Measurements from ENCODE around the gene SIRPB2. TPM values are rescaled to one million over a fixed set of nuclear protein-coding genes. Genes with fewer than 3 reads are reported as not detected.

The SIRPB2 gene
- total and polyA plus RNA-seq, 4 donors = 0.99 to 4.4 (median 2.2) TPM

DNA sequence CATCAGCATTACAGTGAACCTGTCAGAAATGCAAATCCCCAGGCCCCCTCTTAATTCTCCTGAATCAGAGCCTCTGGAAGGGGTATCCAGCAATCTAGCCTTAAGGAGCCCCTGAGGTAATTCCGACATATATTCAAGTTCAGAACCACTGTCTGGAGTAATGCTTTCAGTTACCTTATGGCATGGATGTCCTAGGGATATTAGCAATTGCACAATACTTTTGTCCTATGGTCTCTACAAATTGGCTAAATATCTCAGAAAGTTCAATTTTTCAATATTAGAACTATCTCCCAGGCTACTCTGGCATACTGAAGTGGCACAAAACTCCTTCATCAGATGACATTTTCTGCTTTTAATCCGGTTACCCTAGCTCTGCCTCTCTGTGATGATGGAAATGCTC is 30.9 kb downstream of the SIRPB2 start:
- H3K27me3 ChIP-seq (ENCODE audit: control insufficient read depth in 4 of 4, insufficient read depth in 4 of 4, low read length in 3 of 4) = no peaks in the 10 kb centered on the region
- 95% methylated on average over 2 of the region's 2 CpGs for WGBS
- TF ChIP-seq, protein P1, sequence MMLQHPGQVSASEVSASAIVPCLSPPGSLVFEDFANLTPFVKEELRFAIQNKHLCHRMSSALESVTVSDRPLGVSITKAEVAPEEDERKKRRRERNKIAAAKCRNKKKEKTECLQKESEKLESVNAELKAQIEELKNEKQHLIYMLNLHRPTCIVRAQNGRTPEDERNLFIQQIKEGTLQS (IDR thresholded peaks at IDR 0.05) = no peak
- TF ChIP-seq TAF1 (conservative IDR thresholded peaks at IDR 0.05) (no peak), FOXA2 (IDR thresholded peaks at IDR 0.05) (no peak), HNF4A (conservative IDR thresholded peaks at IDR 0.05) (no peak), JUND (IDR thresholded peaks at IDR 0.05) (no peak), EGR1 (IDR thresholded peaks at IDR 0.05; ENCODE audit: low read depth in 2 of 2) (no peak), GABPA (IDR thresholded peaks at IDR 0.05 in 1 of 2, conservative IDR thresholded peaks at IDR 0.05 in 1 of 2) (no peak), FOXA1 (IDR thresholded peaks at IDR 0.05) (no peak), YY1 (IDR thresholded peaks at IDR 0.05) (no peak), SP1 (IDR thresholded peaks at IDR 0.05) (no peak), RAD21 (IDR thresholded peaks at IDR 0.05) (no peak), HNF4G (IDR thresholded peaks at IDR 0.05) (no peak), NR2F2 (IDR thresholded peaks at IDR 0.05) (no peak)
- TF ChIP-seq, protein P2, sequence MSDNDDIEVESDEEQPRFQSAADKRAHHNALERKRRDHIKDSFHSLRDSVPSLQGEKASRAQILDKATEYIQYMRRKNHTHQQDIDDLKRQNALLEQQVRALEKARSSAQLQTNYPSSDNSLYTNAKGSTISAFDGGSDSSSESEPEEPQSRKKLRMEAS (IDR thresholded peaks at IDR 0.05) = no peak
- TF ChIP-seq, protein P3, sequence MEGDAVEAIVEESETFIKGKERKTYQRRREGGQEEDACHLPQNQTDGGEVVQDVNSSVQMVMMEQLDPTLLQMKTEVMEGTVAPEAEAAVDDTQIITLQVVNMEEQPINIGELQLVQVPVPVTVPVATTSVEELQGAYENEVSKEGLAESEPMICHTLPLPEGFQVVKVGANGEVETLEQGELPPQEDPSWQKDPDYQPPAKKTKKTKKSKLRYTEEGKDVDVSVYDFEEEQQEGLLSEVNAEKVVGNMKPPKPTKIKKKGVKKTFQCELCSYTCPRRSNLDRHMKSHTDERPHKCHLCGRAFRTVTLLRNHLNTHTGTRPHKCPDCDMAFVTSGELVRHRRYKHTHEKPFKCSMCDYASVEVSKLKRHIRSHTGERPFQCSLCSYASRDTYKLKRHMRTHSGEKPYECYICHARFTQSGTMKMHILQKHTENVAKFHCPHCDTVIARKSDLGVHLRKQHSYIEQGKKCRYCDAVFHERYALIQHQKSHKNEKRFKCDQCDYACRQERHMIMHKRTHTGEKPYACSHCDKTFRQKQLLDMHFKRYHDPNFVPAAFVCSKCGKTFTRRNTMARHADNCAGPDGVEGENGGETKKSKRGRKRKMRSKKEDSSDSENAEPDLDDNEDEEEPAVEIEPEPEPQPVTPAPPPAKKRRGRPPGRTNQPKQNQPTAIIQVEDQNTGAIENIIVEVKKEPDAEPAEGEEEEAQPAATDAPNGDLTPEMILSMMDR (IDR thresholded peaks at IDR 0.05; ENCODE audit: low read depth, low read length, missing input control) = no peak
- TF ChIP-seq, protein P4, sequence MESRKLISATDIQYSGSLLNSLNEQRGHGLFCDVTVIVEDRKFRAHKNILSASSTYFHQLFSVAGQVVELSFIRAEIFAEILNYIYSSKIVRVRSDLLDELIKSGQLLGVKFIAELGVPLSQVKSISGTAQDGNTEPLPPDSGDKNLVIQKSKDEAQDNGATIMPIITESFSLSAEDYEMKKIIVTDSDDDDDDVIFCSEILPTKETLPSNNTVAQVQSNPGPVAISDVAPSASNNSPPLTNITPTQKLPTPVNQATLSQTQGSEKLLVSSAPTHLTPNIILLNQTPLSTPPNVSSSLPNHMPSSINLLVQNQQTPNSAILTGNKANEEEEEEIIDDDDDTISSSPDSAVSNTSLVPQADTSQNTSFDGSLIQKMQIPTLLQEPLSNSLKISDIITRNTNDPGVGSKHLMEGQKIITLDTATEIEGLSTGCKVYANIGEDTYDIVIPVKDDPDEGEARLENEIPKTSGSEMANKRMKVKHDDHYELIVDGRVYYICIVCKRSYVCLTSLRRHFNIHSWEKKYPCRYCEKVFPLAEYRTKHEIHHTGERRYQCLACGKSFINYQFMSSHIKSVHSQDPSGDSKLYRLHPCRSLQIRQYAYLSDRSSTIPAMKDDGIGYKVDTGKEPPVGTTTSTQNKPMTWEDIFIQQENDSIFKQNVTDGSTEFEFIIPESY (IDR thresholded peaks at IDR 0.05) = no peak
- TF ChIP-seq, protein P5, sequence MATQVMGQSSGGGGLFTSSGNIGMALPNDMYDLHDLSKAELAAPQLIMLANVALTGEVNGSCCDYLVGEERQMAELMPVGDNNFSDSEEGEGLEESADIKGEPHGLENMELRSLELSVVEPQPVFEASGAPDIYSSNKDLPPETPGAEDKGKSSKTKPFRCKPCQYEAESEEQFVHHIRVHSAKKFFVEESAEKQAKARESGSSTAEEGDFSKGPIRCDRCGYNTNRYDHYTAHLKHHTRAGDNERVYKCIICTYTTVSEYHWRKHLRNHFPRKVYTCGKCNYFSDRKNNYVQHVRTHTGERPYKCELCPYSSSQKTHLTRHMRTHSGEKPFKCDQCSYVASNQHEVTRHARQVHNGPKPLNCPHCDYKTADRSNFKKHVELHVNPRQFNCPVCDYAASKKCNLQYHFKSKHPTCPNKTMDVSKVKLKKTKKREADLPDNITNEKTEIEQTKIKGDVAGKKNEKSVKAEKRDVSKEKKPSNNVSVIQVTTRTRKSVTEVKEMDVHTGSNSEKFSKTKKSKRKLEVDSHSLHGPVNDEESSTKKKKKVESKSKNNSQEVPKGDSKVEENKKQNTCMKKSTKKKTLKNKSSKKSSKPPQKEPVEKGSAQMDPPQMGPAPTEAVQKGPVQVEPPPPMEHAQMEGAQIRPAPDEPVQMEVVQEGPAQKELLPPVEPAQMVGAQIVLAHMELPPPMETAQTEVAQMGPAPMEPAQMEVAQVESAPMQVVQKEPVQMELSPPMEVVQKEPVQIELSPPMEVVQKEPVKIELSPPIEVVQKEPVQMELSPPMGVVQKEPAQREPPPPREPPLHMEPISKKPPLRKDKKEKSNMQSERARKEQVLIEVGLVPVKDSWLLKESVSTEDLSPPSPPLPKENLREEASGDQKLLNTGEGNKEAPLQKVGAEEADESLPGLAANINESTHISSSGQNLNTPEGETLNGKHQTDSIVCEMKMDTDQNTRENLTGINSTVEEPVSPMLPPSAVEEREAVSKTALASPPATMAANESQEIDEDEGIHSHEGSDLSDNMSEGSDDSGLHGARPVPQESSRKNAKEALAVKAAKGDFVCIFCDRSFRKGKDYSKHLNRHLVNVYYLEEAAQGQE (IDR thresholded peaks at IDR 0.05) = no peak
- no peak for DNase-seq (ENCODE audit: low spot score)
- no peak overlapping the region for H3K27ac ChIP-seq (ENCODE audit: low read depth in 1 of 2, low read length in 2 of 2)
- H3K9ac ChIP-seq (ENCODE audit: low read depth in 1 of 2, low read length in 2 of 2) = no peak overlapping the region
- H3K9me3 ChIP-seq (ENCODE audit: control insufficient read depth in 4 of 4, low read length in 3 of 4) = no peaks in the 10 kb centered on the region
- peaks cover 9 to 46% (median 42%) of the 10 kb centered on the region in 4 donors for H3K36me3 ChIP-seq (ENCODE audit: control insufficient read depth in 4 of 4, insufficient read depth in 3 of 4, low read depth in 1 of 4, low read length in 3 of 4)
- no peak overlapping the region for H3K4me3 ChIP-seq (ENCODE audit: low read depth in 1 of 3, low read length in 3 of 3)
- peaks cover 0 to 17% (median 11%) of the 10 kb centered on the region in 4 donors for H3K4me1 ChIP-seq (ENCODE audit: control insufficient read depth in 4 of 4, insufficient read depth in 4 of 4, low read length in 3 of 4)
